GM12874 (cell line): ENCODE measurements around the gene ANTXR2.

ENCODE experiments used
- CTCF ChIP-seq: IDR thresholded peaks from 2 replicates; pipeline ENCODE4 v1.5.1; 2011; ENCODE audit warnings: low read depth, mild to moderate bottlenecking, control low read depth, low read length, moderate library complexity; ENCODE audit not compliant: insufficient read depth

Gene ANTXR2

DNA sequence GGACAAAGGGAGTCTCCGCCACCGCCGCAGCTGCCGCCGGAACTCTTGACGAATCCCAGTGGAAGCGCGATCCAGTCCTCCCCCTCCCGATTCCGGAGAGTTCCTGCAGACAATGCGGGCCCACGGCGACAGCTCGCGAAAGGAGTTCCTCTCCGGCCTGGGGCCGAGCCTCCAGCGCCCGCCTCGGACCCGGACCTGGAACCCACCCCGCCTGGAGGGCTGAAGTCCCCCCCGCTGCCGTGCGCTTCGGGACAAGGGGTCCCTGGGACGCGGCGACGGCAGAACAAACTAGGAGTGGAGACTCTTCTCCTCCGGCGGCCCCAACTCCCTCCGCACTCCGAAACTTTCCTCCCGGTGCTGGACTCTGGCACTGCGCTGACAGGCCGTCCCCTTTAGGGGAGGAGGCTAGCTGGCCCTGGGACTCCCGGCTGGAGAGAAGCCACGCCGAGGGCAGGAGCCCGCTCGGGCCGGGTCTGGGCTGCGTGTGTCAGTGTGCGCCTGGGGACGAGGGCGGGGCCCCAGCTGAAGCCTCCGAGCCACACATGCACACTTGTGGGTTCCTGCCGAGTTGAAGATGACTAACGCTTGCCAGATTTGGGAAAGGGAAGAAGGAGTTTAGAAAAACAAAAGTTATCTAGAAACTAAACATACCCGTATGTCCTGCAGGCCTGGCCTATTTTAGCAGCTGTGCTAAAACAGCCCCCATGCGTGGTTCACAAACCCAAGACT is at the start of gene ANTXR2:
Gene ANTXR2, minus strand, starts transcription at position 486 of the 729 bp plus-strand sequence. CDS start 669 bp downstream, outside the sequence.
- TF ChIP-seq CTCF, result no peak

GRCh38 chr4:80116516-80116915 is 43.5 kb upstream of the ANTXR2 start:
- no peak for TF ChIP-seq CTCF

- no peak for TF ChIP-seq CTCF
Observed at GRCh38 chr4:80115368-80116181, 42.5 kb upstream of the ANTXR2 start.

DNA sequence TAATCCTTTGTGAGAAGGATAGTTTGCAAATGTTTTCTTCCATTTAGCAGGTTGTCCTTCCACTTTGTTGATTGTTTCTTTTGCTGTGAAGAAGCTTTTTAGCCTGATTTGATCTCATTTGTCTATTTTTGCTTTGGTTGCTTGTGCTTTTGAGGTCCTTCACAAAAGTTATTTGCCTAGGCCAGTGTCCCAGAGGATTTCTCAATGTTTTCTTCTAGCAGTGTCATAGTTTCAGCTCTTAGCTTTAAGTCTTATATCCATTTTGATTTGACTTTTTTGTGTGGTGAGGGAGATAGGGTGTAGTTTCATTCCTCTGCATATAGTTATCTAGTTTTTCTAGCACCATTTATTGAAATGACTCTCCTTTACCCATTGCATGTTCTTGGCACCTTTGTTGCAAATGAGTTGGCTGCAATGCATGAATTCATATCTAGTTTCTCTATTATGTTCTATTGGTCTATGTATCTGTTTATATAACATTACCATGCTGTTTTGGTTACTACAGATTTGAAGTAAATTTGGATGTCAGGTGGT is 41.8 kb upstream of the ANTXR2 start:
- TF ChIP-seq CTCF, result no peak

- TF ChIP-seq CTCF, result no peak
Observed at GRCh38 chr4:80113615-80114014, 40.6 kb upstream of the ANTXR2 start.

DNA sequence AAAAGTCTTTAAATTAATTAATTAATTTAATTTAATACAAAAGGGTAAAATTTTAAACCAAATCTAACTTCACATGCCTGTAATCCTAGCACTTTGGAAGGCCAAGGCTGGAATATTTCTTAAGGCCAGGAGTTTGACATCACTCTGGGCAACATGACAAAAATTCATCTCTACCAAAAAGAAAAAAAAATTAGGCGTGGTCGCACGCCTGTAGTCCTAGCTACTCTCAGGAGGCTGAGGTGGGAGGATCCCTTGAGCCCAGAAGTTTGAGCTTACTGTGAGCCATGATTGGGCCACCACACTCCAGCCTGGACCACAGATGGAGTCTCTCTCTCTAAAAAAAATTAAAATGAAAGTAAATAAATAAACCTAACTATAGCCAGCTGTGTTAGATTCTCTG is 39.2 kb upstream of the ANTXR2 start:
- no peak for TF ChIP-seq CTCF

GRCh38 chr4:80111276-80111675 is 38.2 kb upstream of the ANTXR2 start:
- no peak for TF ChIP-seq CTCF
